GM19025 (cell line): ENCODE results near the gene MYLK.

Source experiments
- ATAC-seq: cut with Tn5 transposase; IDR thresholded peaks from one replicate; pipeline ENCODE4 v1.9.1; 2021; ENCODE audit warnings: mild to moderate bottlenecking, low read depth, moderate library complexity; ENCODE audit not compliant: unreplicated experiment

Gene MYLK

GRCh38 chr3:123831420-123831819 lies 52.7 kb downstream of the MYLK start:
- no peak for ATAC-seq

- ATAC-seq, result no peak
Measured at GRCh38 chr3:123821920-123822319, 62.2 kb downstream of the MYLK start.

DNA sequence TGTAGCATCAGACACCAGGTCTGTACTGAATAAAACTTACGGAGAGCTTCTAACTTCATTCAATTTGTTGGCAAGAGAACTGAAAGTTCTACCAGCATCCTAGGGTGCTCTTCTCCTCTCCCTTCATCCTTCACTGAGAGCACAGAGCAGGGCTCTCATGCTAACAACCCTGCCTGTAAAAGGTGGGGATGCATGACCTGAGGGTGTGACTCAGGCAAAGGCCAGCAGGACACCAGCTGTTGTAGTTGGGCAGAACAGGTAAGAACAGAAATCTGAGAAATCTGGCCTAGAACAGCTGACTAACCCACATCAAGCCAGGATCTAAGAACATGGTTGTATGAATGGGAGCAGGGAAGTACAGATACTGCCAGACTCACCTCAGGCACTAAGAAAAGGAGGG lies 64.2 kb downstream of the MYLK start:
- no peak for ATAC-seq

DNA sequence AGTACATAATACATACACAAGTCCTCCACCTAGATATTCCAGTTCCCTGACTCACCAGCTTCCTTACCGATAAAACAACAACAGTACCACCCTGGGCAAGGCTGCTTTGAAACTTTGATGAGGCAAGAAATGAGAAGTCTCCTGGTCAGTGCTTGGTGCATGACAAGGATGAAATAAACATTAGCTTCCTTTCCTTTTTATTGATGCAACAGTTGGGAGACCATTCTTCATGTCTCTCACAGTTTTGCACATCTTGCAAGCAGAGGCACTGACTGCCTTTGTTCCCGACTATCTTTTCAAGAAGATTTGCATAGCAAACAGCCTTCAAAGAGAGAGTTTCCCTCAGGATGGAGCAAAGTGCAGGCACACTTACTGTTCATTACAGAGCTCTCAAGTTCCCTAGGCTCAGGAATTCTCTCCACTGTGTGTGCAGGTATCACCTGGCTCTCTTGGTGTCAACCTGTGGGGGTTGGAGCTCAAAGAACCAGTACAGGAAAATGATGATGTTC lies 65.2 kb downstream of the MYLK start:
- ATAC-seq, result no peak

DNA sequence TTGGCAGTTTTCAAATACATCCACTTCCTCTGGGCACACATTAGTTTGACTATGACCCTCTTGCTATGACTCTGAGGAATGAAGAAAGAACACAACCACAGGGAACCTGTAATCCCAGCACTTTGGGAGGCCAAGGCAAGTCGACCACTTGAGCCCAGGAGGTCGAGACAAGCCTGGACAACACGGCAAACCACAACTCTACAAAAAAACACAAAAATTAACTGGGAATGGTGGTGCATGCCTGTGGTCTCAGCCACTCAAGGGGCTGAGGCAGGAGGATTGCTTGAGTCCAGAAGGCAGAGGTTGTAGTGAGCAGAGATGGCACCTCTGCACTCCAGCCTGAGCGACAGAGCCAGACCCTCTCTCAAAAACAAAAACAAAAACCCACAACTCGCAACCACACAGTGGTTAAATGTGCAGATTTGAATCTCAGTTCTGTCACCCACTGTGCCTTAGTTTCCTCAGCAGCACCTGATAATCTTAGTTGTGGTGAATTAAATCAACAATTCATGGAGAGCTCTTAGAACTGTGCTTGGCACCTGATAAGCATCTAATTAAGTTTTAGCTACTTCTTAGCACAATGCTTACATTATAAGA lies 65.7 kb downstream of the MYLK start:
- no peak for ATAC-seq

DNA sequence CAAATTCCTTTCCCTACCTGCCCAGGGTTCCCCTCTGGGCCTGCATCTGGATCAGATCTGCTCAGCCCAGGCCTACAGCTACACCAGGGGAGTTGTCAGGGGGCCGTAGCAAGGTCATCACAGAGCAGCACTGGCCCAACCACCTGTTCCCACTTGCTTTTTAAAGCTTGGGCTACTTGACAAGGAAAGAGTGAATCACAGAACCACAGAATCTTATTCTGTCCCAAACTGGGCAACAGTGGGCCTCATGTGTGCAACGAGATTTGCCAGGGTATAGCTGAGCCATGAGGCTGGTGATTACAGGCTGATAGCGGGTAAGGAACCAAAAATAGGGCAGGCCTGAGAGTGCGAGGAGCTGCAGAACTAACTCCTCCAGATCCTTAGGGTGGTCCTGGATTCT lies 66.7 kb downstream of the MYLK start:
- ATAC-seq, result no peak

- no peak for ATAC-seq
Measured at GRCh38 chr3:123816673-123817207, 67.4 kb downstream of the MYLK start.

DNA sequence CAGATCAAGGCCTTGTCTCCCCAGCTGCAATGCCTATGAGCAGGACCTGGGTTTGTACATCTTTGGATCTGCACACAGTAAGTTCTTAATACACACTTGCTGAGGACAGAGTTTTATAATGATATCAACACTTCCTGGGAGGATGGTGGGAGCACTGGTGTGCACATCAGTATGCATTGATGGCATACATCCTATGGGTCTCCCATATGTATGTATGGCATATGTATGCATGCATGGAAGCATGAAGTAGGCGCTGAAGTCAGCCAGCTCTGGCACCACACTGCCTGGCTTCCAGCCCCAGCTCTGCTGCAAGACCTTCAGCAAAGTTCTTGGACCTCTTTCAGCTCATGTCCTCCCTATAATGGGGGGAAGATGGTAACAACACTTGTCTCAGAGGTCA lies 68.2 kb downstream of the MYLK start:
- ATAC-seq, result no peak

GRCh38 chr3:123813876-123814275 lies 70.3 kb downstream of the MYLK start:
- no peak for ATAC-seq

DNA sequence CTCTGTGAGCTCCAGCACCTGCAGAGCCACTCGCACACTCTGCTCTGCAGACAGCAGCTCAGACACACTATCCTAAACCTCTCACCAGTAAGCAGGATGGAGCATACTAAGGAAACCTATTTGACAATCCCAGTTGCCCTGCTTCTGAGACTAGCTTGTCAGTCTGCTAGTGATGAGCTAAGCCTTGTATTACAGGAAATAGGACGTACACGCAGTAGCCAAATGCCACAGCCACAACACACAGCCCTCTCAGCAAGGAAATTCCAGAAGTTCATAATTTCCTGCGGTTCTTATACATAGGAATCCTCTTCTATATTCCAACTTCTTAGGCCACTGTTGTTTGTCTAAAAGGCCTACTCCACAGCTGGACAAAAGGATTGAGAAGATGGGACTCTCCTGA lies 74.5 kb downstream of the MYLK start:
- no peak for ATAC-seq

DNA sequence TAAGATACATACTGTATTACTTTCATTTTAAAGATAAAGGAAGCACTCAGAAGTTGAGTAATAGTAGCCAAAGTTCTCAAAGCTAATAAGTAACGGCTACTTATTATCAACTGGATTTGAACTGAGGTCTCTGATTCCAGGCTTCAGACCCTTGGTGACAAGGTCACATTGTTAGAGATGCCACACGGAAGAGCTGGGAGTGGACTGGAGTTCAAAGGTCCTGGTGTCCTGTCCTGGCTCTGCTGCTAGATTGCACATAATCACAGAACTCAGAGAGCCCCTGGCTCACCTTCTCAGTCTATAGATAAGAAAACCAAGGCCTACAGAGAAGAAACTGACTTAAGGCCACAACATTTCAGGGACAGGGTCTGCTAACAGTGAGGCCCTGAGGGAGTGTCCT lies 75.3 kb downstream of the MYLK start:
- no peak for ATAC-seq

GRCh38 chr3:123807820-123808219 lies 76.3 kb downstream of the MYLK start:
- no peak for ATAC-seq

GRCh38 chr3:123805504-123805903 lies 78.6 kb downstream of the MYLK start:
- ATAC-seq, result no peak

GRCh38 chr3:123805101-123805500 lies 79.0 kb downstream of the MYLK start:
- ATAC-seq, result no peak

DNA sequence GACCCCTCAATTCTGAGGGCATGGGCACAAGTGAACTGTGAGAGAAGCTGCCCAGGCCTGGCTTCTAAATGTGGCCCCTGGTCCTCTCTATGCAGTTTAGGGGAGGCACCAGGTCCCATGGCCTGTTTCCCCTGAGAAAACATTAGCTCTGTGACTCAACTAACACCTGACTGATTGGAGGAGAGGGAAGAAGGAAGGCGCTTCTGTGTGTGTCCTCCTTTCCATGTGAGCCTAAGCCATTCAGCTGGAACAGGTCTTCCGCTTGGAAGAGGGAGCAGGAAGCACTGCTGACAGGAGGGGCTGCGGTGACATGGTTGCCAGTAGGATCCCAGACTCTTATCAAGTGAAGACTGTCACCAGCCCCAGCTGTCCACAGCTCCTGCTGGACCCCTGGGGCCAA lies 79.5 kb downstream of the MYLK start:
- ATAC-seq, result no peak

- ATAC-seq, result no peak
Measured at GRCh38 chr3:123803521-123803920, 80.6 kb downstream of the MYLK start.

DNA sequence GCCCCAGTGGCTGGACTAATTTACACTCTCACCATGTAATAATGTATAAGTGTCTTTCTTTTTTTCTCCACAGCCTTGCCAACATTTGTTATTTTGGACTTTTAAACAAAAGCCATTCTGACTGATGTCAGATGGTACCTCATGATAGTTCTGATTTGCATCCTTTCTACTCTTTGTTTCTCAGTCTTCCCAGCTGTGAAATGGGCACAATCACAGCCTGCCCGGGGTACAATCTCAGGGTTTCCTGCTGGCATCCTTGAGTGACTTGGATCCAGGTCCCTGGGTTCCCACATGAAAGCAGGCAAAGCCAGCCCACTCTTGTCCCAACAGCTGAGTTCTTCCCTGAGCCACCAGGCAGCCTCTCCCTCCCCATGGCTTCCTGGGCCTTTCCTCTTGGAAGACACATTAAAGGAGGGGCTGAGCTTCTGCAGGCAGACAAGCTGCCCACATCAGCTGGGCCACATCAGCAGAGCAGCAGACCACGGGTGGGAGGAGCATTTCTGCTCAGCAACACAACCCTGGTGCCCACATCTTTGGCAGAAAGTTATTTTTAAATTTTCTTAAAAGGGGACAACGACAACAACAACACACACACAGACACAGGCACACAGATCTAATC lies 82.0 kb downstream of the MYLK start:
- no peak for ATAC-seq

- ATAC-seq, result no peak
Measured at GRCh38 chr3:123801474-123801873, 82.7 kb downstream of the MYLK start.

DNA sequence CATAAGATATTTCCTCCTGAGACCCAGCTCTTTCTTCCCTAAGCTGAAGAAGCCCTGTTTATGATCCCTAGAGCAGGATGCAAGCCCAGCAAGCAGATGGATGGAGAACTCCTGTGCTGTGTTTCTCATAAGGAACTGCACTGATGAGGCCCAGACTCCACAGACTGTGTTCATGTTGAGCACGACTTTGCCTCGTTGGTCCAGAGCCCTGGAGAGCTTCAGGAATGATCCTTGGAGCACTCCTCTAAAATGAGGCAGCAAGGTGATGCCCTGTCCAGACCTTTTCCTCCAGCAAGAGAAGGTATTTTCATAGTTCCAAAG lies 83.8 kb downstream of the MYLK start:
- no peak for ATAC-seq

GRCh38 chr3:123799544-123800361 lies 84.4 kb downstream of the MYLK start:
- no peak for ATAC-seq

DNA sequence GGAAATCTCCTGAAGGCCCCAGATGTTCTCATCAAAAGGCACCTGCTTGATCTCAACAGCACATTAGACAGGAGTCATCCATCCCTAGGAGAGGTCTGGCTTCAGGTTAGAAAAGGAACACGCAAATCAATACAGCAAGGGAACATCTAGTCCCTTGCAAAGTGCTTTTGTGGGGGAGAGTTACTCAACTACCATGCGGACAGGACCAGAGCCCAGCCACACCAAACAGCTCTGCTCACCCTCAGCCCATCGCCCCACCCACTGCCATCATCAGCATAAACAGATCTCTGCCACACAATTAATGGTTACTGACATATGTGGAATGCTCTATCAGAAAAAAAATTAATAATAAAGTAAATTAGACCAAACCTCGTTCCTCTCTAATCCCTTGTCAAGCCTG lies 85.6 kb downstream of the MYLK start:
- no peak for ATAC-seq
